Erythroblast (primary cell): Measurements from ENCODE around the gene ZNF609.

Experiments used
- GATA1 ChIP-seq: IDR thresholded peaks from 2 replicates; pipeline ENCODE4 v1.6.1; 2011; ENCODE audit warnings: low read depth, mild to moderate bottlenecking, control low read depth, low read length, moderate library complexity
- POLR2A ChIP-seq: IDR thresholded peaks from 2 replicates; pipeline ENCODE4 v1.6.1; 2011; ENCODE audit warnings: mild to moderate bottlenecking, low read length

GRCh38 chr15:64730151-64730550, 269.8 kb downstream of the ZNF609 start:
- no peak for TF ChIP-seq POLR2A
- no peak for TF ChIP-seq GATA1
